ENCODE measurements around the gene CAMSAP2. TPM values are rescaled to one million over a fixed set of nuclear protein-coding genes. Genes with fewer than 3 reads are reported as not detected.

CAMSAP2 gene
- total RNA-seq, 1 donor from 2014 or later, result 49.4 TPM

DNA sequence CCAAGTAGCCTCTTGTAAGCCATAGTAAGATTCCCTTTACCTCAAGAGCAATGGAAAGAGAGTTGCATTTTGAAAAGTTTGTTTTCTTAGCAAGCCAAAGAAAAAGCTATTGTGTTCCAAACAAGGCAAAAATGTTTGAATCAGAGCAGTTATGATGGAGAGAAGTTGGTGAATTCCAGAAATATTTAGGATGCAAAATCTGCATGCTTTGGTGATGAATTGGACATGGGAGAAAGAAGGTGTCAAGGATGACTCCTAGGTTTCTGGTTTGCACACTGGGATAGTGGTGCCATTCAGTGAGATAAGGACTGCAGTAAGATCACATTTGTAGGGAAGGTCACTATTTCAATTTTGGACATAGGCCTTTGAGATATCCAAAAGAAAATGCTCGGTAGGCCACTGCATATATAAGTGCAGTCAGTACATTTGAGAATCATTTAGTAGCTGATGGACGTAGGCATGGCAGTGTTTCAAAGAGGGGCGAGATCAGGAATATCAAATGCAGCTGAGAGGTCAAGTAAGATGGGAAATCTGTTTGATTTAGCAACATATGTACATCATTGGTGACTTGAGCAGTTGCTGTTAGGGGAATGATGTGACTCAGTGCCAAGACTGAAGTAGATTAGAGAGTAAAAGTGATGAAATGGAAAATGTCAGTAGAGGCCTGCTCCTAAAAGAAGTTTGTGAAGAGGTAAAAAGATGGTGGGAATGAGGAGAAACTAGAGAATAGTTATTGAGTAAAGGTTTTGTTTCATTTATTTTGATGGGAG is 100.2 kb downstream of the CAMSAP2 start:
- Histone ChIP-seq H3K36me3 (ENCODE audit: insufficient read depth, low read length) (no peaks in the 10 kb centered on the region), H3K27ac (ENCODE audit: low read depth, low read length) (peak overlapping the region; percentile 20), H3K9me3 (ENCODE audit: insufficient read depth, low read depth, low read length) (no peaks in the 10 kb centered on the region), H3K9ac (ENCODE audit: low read length) (no peak overlapping the region), H3K4me1 (ENCODE audit: insufficient read depth, low read length) (peaks cover 12% of the 10 kb centered on the region), H3K79me2 (ENCODE audit: insufficient read depth, low read length) (peaks cover 20% of the 10 kb centered on the region), H3K4me3 (ENCODE audit: insufficient read depth, low read depth, low read length) (no peak overlapping the region), H3K27me3 (ENCODE audit: insufficient read depth, low read length) (no peaks in the 10 kb centered on the region), H2AFZ (ENCODE audit: low read depth, low read length) (no peak overlapping the region), H4K20me1 (ENCODE audit: insufficient read depth, low read length) (peaks cover 12% of the 10 kb centered on the region), H3K4me2 (ENCODE audit: low read length) (peak overlapping the region; percentile 42)
- TF ChIP-seq EZH2 (IDR thresholded peaks at IDR 0.05; ENCODE audit: insufficient read depth, low read length), result no peak
- TF ChIP-seq, protein P1, sequence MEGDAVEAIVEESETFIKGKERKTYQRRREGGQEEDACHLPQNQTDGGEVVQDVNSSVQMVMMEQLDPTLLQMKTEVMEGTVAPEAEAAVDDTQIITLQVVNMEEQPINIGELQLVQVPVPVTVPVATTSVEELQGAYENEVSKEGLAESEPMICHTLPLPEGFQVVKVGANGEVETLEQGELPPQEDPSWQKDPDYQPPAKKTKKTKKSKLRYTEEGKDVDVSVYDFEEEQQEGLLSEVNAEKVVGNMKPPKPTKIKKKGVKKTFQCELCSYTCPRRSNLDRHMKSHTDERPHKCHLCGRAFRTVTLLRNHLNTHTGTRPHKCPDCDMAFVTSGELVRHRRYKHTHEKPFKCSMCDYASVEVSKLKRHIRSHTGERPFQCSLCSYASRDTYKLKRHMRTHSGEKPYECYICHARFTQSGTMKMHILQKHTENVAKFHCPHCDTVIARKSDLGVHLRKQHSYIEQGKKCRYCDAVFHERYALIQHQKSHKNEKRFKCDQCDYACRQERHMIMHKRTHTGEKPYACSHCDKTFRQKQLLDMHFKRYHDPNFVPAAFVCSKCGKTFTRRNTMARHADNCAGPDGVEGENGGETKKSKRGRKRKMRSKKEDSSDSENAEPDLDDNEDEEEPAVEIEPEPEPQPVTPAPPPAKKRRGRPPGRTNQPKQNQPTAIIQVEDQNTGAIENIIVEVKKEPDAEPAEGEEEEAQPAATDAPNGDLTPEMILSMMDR (IDR thresholded peaks at IDR 0.05; ENCODE audit: insufficient read depth, low read depth, low read length), result no peak
- peak overlapping the region; percentile 58 for H3K27ac Mint-ChIP-seq (ENCODE audit: unreplicated experiment)
- peaks cover 8% of the 10 kb centered on the region for H3K9me3 Mint-ChIP-seq (ENCODE audit: unreplicated experiment)
- peaks cover 16% of the 10 kb centered on the region for H3K36me3 Mint-ChIP-seq (ENCODE audit: low read depth, unreplicated experiment)
- peak; percentile 58 for DNase-seq (ENCODE audit: low read depth)
- peaks cover 16% of the 10 kb centered on the region for H3K4me1 Mint-ChIP-seq (ENCODE audit: low read depth, unreplicated experiment)
- no peaks in the 10 kb centered on the region for H3K27me3 Mint-ChIP-seq (ENCODE audit: low read depth, unreplicated experiment)
- H3K4me3 Mint-ChIP-seq (ENCODE audit: unreplicated experiment), result no peak overlapping the region
- FAIRE-seq, result peak; percentile 89

DNA sequence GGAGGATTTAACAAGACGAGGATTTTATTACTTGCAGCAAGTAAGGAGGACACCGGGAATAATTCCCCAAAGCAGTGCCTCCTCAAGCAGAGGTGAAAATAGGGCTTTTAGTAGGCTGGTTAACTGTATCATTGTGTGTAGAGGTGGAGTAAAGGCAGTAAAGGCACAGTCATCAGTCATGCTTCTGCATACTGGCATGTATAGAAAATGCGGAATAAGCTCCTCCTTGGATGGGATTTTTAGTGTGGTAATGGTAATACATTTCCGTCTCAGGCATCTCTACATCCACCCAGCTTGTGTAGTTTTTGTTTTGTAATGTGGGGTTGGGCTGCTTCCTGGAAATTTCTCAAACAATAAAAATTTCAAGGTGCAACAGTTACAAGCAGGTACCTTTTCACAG is 106.7 kb downstream of the CAMSAP2 start:
- peaks cover 16% of the 10 kb centered on the region for H3K36me3 Mint-ChIP-seq (ENCODE audit: low read depth, unreplicated experiment)
- H4K20me1 ChIP-seq (ENCODE audit: insufficient read depth, low read length), result peaks cover 7% of the 10 kb centered on the region
- H3K36me3 ChIP-seq (ENCODE audit: insufficient read depth, low read length), result peaks cover 40% of the 10 kb centered on the region
- TF ChIP-seq, protein P1 (IDR thresholded peaks at IDR 0.05; ENCODE audit: insufficient read depth, low read depth, low read length), result no peak
- H3K27ac Mint-ChIP-seq (ENCODE audit: unreplicated experiment), result no peak overlapping the region
- H3K9ac ChIP-seq (ENCODE audit: low read length), result no peak overlapping the region
- no peaks in the 10 kb centered on the region for H3K4me1 ChIP-seq (ENCODE audit: insufficient read depth, low read length)
- H2AFZ ChIP-seq (ENCODE audit: low read depth, low read length), result no peak overlapping the region
- no peak overlapping the region for H3K4me3 ChIP-seq (ENCODE audit: insufficient read depth, low read depth, low read length)
- H3K4me3 Mint-ChIP-seq (ENCODE audit: unreplicated experiment), result no peak overlapping the region
- H3K9me3 ChIP-seq (ENCODE audit: insufficient read depth, low read depth, low read length), result no peaks in the 10 kb centered on the region
- H3K27me3 ChIP-seq (ENCODE audit: insufficient read depth, low read length), result no peaks in the 10 kb centered on the region
- FAIRE-seq (no peak), DNase-seq (ENCODE audit: low read depth) (no peak)
- H3K4me2 ChIP-seq (ENCODE audit: low read length), result no peak overlapping the region
- peaks cover 2% of the 10 kb centered on the region for H3K4me1 Mint-ChIP-seq (ENCODE audit: low read depth, unreplicated experiment)
- no peak overlapping the region for H3K27ac ChIP-seq (ENCODE audit: low read depth, low read length)
- no peaks in the 10 kb centered on the region for H3K27me3 Mint-ChIP-seq (ENCODE audit: low read depth, unreplicated experiment)
- H3K9me3 Mint-ChIP-seq (ENCODE audit: unreplicated experiment), result no peaks in the 10 kb centered on the region
- no peaks in the 10 kb centered on the region for H3K79me2 ChIP-seq (ENCODE audit: insufficient read depth, low read length)

DNA sequence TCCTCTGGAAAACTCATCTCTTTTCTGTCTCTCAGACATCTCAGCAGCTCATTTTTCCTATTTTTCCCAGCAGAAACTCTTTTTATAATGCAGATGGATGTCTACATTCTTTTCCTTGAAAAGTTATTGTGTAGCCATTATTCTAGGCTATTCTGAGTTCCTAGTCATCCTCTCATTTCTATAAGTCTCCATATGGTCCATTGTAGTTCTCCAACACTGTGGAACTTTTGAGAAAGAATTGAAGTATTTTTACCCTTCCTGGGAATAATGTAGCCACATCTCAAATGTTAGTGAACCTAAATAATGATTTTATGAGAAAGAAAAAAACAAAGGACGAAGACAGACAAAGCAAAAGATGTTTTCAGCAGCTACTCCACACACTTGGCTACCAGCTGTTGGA is 107.7 kb downstream of the CAMSAP2 start:
- Mint-ChIP-seq H3K4me1 (ENCODE audit: low read depth, unreplicated experiment) (peaks cover 2% of the 10 kb centered on the region), H3K4me3 (ENCODE audit: unreplicated experiment) (no peak overlapping the region), H3K27me3 (ENCODE audit: low read depth, unreplicated experiment) (no peaks in the 10 kb centered on the region), H3K9me3 (ENCODE audit: unreplicated experiment) (no peaks in the 10 kb centered on the region), H3K27ac (ENCODE audit: unreplicated experiment) (no peak overlapping the region), H3K36me3 (ENCODE audit: low read depth, unreplicated experiment) (peaks cover 15% of the 10 kb centered on the region)
- Histone ChIP-seq H3K4me1 (ENCODE audit: insufficient read depth, low read length) (no peaks in the 10 kb centered on the region), H3K27me3 (ENCODE audit: insufficient read depth, low read length) (no peaks in the 10 kb centered on the region), H3K4me3 (ENCODE audit: insufficient read depth, low read depth, low read length) (no peak overlapping the region), H3K27ac (ENCODE audit: low read depth, low read length) (no peak overlapping the region), H4K20me1 (ENCODE audit: insufficient read depth, low read length) (peaks cover 7% of the 10 kb centered on the region), H3K9me3 (ENCODE audit: insufficient read depth, low read depth, low read length) (no peaks in the 10 kb centered on the region), H3K4me2 (ENCODE audit: low read length) (no peak overlapping the region), H3K79me2 (ENCODE audit: insufficient read depth, low read length) (peaks cover 3% of the 10 kb centered on the region), H2AFZ (ENCODE audit: low read depth, low read length) (no peak overlapping the region), H3K9ac (ENCODE audit: low read length) (no peak overlapping the region), H3K36me3 (ENCODE audit: insufficient read depth, low read length) (peaks cover 45% of the 10 kb centered on the region)
- FAIRE-seq, result no peak
- DNase-seq (ENCODE audit: low read depth), result no peak
- TF ChIP-seq, protein P1 (IDR thresholded peaks at IDR 0.05; ENCODE audit: insufficient read depth, low read depth, low read length), result no peak
- TF ChIP-seq EZH2 (IDR thresholded peaks at IDR 0.05; ENCODE audit: insufficient read depth, low read length), result no peak
